Cortex of kidney (tissue), 1 donor: ENCODE data around the gene FAAH2.
"Not testable (repeated sequence)": the region's sequence is repeated elsewhere in the genome, so short reads cannot be mapped to it uniquely, and the experiment has no call there.

ENCODE experiments used
- DNase-seq: peaks from one replicate; lab custom pipeline; 2025; lab: John Stamatoyannopoulos, UW

The FAAH2 gene

GRCh38 chrX:57380026-57380796, 93.7 kb downstream of the FAAH2 start:
- DNase-seq = no peak

- not testable (repeated sequence) for DNase-seq
These were observed 107.7 kb downstream of the FAAH2 start for GRCh38 chrX:57394162-57394561.

- DNase-seq = not testable (repeated sequence)
These were observed 116.7 kb downstream of the FAAH2 start for GRCh38 chrX:57403191-57403590.

- no peak for DNase-seq
These were observed 119.6 kb downstream of the FAAH2 start for GRCh38 chrX:57406149-57406548.

GRCh38 chrX:57417827-57418226, 131.3 kb downstream of the FAAH2 start:
- no peak for DNase-seq

- no peak for DNase-seq
These were observed 135.8 kb downstream of the FAAH2 start for GRCh38 chrX:57422289-57422688.

GRCh38 chrX:57422790-57423189, 136.3 kb downstream of the FAAH2 start:
- DNase-seq = no peak

- DNase-seq = no peak
These were observed 158.6 kb downstream of the FAAH2 start for GRCh38 chrX:57445076-57445475.

GRCh38 chrX:57445832-57446231, 159.3 kb downstream of the FAAH2 start:
- no peak for DNase-seq

- DNase-seq = no peak
These were observed 161.3 kb downstream of the FAAH2 start for GRCh38 chrX:57447856-57448255.

GRCh38 chrX:57451426-57452020, 165.0 kb downstream of the FAAH2 start:
- DNase-seq = no peak

- no peak for DNase-seq
These were observed 167.4 kb downstream of the FAAH2 start for GRCh38 chrX:57453901-57454300.

- no peak for DNase-seq
These were observed 195.0 kb downstream of the FAAH2 start for GRCh38 chrX:57481514-57481913.

GRCh38 chrX:57516491-57516890, 230.0 kb downstream of the FAAH2 start:
- DNase-seq = no peak

- no peak for DNase-seq
These were observed 233.1 kb downstream of the FAAH2 start for GRCh38 chrX:57519578-57520118.

- no peak for DNase-seq
These were observed 242.3 kb downstream of the FAAH2 start for GRCh38 chrX:57528670-57529255.
